ENCODE measurements around the gene ZCCHC2.

Gene ZCCHC2

DNA sequence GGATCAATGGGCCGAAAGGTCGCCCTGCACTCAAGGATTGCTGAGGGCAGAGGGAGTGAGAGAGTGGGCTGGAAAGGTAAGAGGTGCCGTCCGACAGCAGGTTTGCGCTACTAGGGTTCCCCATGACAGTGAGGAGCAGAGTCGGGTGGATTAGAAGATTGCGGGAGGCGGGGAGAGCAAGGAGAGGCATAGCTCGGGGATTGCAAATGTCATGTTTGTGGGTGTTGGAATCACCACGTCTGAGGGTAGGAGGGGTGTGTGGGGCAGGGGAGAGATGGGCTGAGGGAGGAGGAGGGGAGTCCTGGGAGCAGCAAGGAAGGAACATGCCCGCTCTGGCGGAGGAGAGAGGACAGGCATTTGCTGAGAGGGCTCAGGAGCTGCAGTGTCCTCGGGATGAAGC lies 81.2 kb downstream of the ZCCHC2 start:
- Histone ChIP-seq H3K36me3 (ENCODE audit: control insufficient read depth, insufficient read depth, low read length) (no peaks in the 10 kb centered on the region), H3K27me3 (replicated peaks; ENCODE audit: control insufficient read depth, insufficient read depth, low read length, poor library complexity, severe bottlenecking) (peaks cover 10% of the 10 kb centered on the region), H3K4me3 (ENCODE audit: insufficient read depth, low read depth, low read length, poor library complexity, severe bottlenecking) (no peak overlapping the region), H3K9me3 (ENCODE audit: control insufficient read depth, low read length) (no peaks in the 10 kb centered on the region), H3K27ac (ENCODE audit: insufficient read depth, low read length, poor library complexity, severe bottlenecking) (no peak overlapping the region), H3K4me1 (ENCODE audit: control insufficient read depth, insufficient read depth, low read length, poor library complexity, severe bottlenecking) (no peaks in the 10 kb centered on the region)
- DNase-seq = no peak

DNA sequence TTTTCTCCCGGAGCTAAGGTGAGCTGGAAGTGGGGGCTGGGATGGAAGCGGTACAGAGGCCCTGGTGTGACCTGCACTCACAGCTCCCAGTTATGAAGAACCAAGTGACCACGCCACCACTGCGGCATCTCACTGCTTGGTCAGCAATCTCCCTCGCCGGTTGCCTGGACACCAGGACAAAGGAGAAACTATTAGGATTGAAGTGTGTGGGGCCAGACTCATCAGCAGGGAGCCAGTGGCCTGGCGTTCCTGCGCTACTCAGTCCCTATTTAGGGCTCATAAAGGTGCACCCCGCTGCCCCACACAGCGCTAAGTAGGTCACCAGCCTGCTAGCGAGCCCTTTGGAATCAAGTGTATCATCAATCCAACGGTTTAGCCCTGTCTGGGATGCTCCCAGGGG lies 82.9 kb downstream of the ZCCHC2 start:
- Histone ChIP-seq H3K9me3 (ENCODE audit: control insufficient read depth, low read length) (no peaks in the 10 kb centered on the region), H3K27ac (ENCODE audit: insufficient read depth, low read length, poor library complexity, severe bottlenecking) (no peak overlapping the region), H3K4me1 (ENCODE audit: control insufficient read depth, insufficient read depth, low read length, poor library complexity, severe bottlenecking) (no peaks in the 10 kb centered on the region), H3K27me3 (replicated peaks; ENCODE audit: control insufficient read depth, insufficient read depth, low read length, poor library complexity, severe bottlenecking) (peaks cover 6% of the 10 kb centered on the region), H3K4me3 (ENCODE audit: insufficient read depth, low read depth, low read length, poor library complexity, severe bottlenecking) (no peak overlapping the region), H3K36me3 (ENCODE audit: control insufficient read depth, insufficient read depth, low read length) (no peaks in the 10 kb centered on the region)
- DNase-seq = no peak

DNA sequence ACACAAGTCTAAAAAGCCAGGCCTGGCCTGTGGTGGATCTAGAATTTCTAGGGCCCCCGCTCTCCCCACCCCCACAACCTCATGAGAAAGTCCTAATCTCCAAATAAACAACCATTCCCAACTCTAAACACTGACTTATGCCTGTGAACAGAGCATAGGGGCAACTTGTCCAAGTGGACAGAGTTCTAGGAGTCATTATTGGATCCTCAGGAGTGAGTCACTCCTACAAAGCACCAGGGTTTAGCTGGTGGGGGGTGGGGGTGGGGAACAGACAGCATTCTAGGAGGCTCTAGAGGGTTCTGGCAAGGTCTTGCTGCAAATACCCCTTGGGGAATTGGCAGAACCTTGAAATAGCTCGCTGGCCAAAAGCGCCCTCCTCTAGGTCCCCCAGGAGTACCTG lies 83.3 kb downstream of the ZCCHC2 start:
- H3K9me3 ChIP-seq (ENCODE audit: control insufficient read depth, low read length) = no peaks in the 10 kb centered on the region
- no peaks in the 10 kb centered on the region for H3K4me1 ChIP-seq (ENCODE audit: control insufficient read depth, insufficient read depth, low read length, poor library complexity, severe bottlenecking)
- H3K36me3 ChIP-seq (ENCODE audit: control insufficient read depth, insufficient read depth, low read length) = no peaks in the 10 kb centered on the region
- no peak for DNase-seq
- no peak overlapping the region for H3K27ac ChIP-seq (ENCODE audit: insufficient read depth, low read length, poor library complexity, severe bottlenecking)
- no peak overlapping the region for H3K4me3 ChIP-seq (ENCODE audit: insufficient read depth, low read depth, low read length, poor library complexity, severe bottlenecking)
- H3K27me3 ChIP-seq (replicated peaks; ENCODE audit: control insufficient read depth, insufficient read depth, low read length, poor library complexity, severe bottlenecking) = peaks cover 3% of the 10 kb centered on the region

DNA sequence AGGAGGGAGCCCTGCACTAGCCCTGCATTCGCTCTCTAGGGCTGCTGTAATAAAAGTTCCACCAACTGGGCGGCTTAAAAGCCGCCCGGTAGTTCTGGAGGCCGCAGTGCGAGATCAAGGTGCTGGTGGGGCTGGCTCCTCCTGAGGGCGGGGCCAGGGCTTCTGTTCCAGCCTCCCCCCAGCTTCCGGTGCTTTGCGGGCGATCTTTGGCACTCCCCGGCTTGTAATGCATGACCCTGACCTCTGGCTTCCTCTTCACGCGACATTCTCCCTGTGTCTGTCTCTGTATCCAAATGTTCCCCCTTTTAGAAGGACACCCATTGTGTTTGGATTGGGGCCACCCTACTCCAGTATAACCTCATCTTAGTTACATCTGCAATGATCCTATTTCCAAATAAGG lies 84.5 kb downstream of the ZCCHC2 start:
- Histone ChIP-seq H3K27ac (ENCODE audit: insufficient read depth, low read length, poor library complexity, severe bottlenecking) (no peak overlapping the region), H3K27me3 (replicated peaks; ENCODE audit: control insufficient read depth, insufficient read depth, low read length, poor library complexity, severe bottlenecking) (no peaks in the 10 kb centered on the region), H3K36me3 (ENCODE audit: control insufficient read depth, insufficient read depth, low read length) (no peaks in the 10 kb centered on the region), H3K4me1 (ENCODE audit: control insufficient read depth, insufficient read depth, low read length, poor library complexity, severe bottlenecking) (no peaks in the 10 kb centered on the region), H3K9me3 (ENCODE audit: control insufficient read depth, low read length) (no peaks in the 10 kb centered on the region), H3K4me3 (ENCODE audit: insufficient read depth, low read depth, low read length, poor library complexity, severe bottlenecking) (no peak overlapping the region)
- DNase-seq = no peak

DNA sequence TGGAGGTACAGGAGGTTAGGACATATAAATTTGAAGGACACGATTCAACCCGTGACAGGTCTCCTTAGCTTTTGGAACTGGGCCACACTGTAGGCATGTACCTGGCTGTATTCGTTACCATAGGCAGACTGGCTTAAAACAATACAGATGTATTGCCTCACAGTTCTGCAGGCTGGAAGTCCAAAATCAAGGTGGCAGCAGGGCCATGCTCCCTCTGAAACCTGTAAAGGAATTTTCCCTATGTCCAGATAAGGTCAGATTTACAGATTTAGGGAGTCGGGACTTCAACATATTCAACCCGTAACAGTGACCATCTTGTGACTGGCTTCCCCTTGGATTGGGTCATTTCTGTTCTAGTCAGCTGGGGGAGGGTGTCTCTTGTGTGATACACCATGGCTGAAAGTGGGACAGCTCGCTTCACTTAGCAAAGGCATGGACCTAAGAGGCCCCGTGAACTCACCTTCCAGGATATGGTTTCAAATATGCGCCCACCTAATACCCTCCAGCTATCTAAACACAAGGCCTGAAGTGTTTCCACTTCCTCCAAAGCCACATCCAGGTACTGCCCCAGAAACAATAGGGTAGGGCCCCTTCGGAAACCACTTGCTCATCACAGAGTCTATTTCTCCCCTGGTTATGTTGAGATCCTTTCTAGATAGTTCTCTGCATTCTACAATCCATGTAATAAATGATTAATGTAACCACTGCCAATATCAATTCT lies 85.0 kb downstream of the ZCCHC2 start:
- H3K9me3 ChIP-seq (ENCODE audit: control insufficient read depth, low read length) = no peaks in the 10 kb centered on the region
- no peak overlapping the region for H3K4me3 ChIP-seq (ENCODE audit: insufficient read depth, low read depth, low read length, poor library complexity, severe bottlenecking)
- no peaks in the 10 kb centered on the region for H3K36me3 ChIP-seq (ENCODE audit: control insufficient read depth, insufficient read depth, low read length)
- no peaks in the 10 kb centered on the region for H3K4me1 ChIP-seq (ENCODE audit: control insufficient read depth, insufficient read depth, low read length, poor library complexity, severe bottlenecking)
- no peak overlapping the region for H3K27ac ChIP-seq (ENCODE audit: insufficient read depth, low read length, poor library complexity, severe bottlenecking)
- H3K27me3 ChIP-seq (replicated peaks; ENCODE audit: control insufficient read depth, insufficient read depth, low read length, poor library complexity, severe bottlenecking) = no peaks in the 10 kb centered on the region
- DNase-seq = no peak

DNA sequence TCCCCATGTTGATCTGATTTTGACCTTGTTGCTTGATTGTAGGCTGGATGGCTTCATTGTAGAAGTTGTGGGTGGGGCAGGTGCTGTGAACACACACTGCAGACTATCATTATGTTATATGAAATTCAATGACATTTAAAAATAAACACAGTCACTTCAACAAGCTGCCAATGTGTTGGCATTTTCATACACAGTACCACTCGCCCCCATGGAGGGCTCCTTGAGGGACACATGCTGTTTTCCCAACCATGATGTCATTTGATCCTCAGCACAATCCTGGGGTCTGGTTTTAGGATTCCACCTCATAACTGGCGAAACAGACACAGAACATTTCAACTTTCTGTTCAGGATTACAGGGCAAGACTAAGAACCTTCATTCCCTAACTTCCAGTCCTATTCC lies 86.9 kb downstream of the ZCCHC2 start:
- Histone ChIP-seq H3K4me3 (ENCODE audit: insufficient read depth, low read depth, low read length, poor library complexity, severe bottlenecking) (no peak overlapping the region), H3K36me3 (ENCODE audit: control insufficient read depth, insufficient read depth, low read length) (no peaks in the 10 kb centered on the region), H3K27ac (ENCODE audit: insufficient read depth, low read length, poor library complexity, severe bottlenecking) (no peak overlapping the region), H3K27me3 (replicated peaks; ENCODE audit: control insufficient read depth, insufficient read depth, low read length, poor library complexity, severe bottlenecking) (no peaks in the 10 kb centered on the region), H3K4me1 (ENCODE audit: control insufficient read depth, insufficient read depth, low read length, poor library complexity, severe bottlenecking) (no peaks in the 10 kb centered on the region), H3K9me3 (ENCODE audit: control insufficient read depth, low read length) (no peaks in the 10 kb centered on the region)
- DNase-seq = no peak

DNA sequence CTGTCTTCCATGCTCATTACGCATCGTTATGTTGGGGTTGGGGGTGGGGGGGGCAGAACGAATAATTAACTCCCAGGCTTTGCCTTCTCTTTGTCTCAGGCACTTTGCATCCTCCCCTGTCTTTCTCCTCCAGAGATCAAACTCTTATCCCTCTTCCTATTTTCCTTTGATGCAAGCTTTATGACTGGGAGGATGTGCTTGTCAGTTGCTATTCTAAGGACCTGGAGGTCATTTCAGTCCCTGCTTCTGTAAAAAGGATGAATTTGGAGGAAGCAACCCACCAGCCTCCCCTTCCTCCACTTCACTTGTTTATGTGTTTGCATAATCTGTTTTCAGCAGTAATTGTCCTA lies 87.5 kb downstream of the ZCCHC2 start:
- Histone ChIP-seq H3K4me1 (ENCODE audit: control insufficient read depth, insufficient read depth, low read length, poor library complexity, severe bottlenecking) (no peaks in the 10 kb centered on the region), H3K4me3 (ENCODE audit: insufficient read depth, low read depth, low read length, poor library complexity, severe bottlenecking) (no peak overlapping the region), H3K27me3 (replicated peaks; ENCODE audit: control insufficient read depth, insufficient read depth, low read length, poor library complexity, severe bottlenecking) (no peaks in the 10 kb centered on the region), H3K27ac (ENCODE audit: insufficient read depth, low read length, poor library complexity, severe bottlenecking) (no peak overlapping the region), H3K9me3 (ENCODE audit: control insufficient read depth, low read length) (no peaks in the 10 kb centered on the region), H3K36me3 (ENCODE audit: control insufficient read depth, insufficient read depth, low read length) (no peaks in the 10 kb centered on the region)
- DNase-seq = no peak

DNA sequence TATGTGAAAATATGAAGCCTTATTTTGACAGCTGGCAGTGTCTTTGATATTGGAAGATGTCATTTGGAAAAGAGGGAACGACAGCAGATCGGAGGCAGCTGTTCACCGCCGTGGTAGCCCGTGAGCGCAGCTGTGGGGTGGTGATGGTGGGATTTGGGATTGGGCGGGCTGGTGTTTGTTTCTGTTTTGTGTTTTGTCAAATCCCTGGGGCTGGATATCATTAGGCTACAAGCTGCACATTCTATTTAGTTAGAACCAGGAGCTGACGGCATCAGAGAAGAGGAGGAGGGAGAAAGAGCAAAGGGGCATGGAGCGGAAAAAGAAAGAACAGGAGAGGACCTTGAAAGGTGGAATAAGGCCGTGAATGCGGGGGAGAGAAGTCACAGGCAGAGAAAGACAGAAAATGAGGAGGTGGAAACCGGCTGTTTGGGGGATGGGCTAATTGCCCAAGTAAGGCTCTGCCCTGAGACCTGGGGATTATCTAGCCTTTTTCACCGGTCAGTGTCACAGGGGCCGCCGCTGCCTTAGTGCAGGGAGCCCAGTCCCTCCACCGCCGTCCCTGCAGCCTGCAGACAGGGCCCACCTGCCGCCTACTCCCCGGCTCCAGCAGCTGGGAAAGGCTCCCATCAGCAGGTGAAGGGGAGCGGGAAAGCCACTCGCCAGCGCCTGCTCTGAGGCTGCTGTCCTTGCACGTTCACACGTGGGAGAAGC lies 88.0 kb downstream of the ZCCHC2 start:
- no peak for DNase-seq
- Histone ChIP-seq H3K4me1 (ENCODE audit: control insufficient read depth, insufficient read depth, low read length, poor library complexity, severe bottlenecking) (no peaks in the 10 kb centered on the region), H3K36me3 (ENCODE audit: control insufficient read depth, insufficient read depth, low read length) (no peaks in the 10 kb centered on the region), H3K4me3 (ENCODE audit: insufficient read depth, low read depth, low read length, poor library complexity, severe bottlenecking) (no peak overlapping the region), H3K27me3 (replicated peaks; ENCODE audit: control insufficient read depth, insufficient read depth, low read length, poor library complexity, severe bottlenecking) (no peaks in the 10 kb centered on the region), H3K9me3 (ENCODE audit: control insufficient read depth, low read length) (no peaks in the 10 kb centered on the region), H3K27ac (ENCODE audit: insufficient read depth, low read length, poor library complexity, severe bottlenecking) (no peak overlapping the region)

DNA sequence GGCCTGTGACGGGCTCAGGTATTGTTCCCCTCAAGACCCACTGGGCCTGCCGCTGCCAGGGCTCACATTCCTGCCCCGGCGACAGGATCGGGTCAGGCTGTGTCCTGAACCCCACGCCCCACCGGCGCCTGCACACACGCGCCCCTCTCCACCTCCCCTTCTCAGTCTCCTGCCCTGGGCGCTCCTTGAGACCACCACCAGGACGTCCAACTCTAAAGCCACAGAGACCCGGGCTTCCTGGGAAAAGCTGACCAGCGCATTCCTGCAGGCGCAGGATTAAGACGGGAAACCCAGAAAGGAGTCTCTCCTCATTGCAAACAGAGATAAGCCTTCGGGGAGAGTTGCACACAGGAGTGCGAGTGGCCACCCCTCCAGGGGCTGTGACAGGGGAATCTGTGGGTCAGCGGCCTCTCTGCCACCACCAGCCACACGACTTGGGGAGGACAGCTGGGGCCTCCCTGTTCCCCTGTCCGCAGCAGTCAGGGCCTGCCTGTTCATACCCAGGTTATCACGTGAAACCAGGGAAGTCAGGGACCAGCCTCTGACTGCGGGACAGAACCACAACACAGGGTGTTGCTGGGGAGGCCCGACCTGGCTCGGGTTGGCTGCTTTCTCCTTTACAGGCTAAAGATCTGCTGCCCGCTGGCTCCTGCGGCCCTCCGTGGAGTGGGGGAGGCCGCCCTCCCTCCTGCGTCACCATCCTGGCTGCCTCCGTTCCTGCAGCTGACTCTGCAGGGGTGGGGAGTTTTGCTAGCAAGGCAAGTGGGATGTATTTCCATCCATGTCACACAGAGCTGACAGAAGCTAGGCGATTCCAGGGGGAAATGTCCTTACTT lies 88.8 kb downstream of the ZCCHC2 start:
- peaks cover 3% of the 10 kb centered on the region for H3K27me3 ChIP-seq (replicated peaks; ENCODE audit: control insufficient read depth, insufficient read depth, low read length, poor library complexity, severe bottlenecking)
- no peak overlapping the region for H3K27ac ChIP-seq (ENCODE audit: insufficient read depth, low read length, poor library complexity, severe bottlenecking)
- DNase-seq = no peak
- no peaks in the 10 kb centered on the region for H3K36me3 ChIP-seq (ENCODE audit: control insufficient read depth, insufficient read depth, low read length)
- no peaks in the 10 kb centered on the region for H3K4me1 ChIP-seq (ENCODE audit: control insufficient read depth, insufficient read depth, low read length, poor library complexity, severe bottlenecking)
- H3K9me3 ChIP-seq (ENCODE audit: control insufficient read depth, low read length) = no peaks in the 10 kb centered on the region
- H3K4me3 ChIP-seq (ENCODE audit: insufficient read depth, low read depth, low read length, poor library complexity, severe bottlenecking) = no peak overlapping the region

DNA sequence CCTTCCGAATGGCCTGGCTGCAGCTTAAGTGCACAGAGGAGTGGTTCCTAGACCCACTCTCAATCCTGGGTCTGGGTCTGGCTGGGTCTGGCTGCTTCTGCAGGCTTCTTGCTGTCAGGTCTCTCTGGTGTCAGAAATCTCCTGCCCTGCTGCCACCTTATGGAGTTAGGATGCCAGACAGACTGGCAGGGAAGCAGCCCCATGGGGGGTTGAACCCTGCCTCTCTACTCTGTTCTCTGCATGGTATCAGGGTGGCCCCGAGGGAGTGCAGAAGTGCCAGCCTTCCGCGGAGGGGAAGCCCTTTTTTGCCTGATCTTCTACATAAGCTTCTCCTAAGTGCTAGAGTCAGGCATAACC lies 89.4 kb downstream of the ZCCHC2 start:
- Histone ChIP-seq H3K4me1 (ENCODE audit: control insufficient read depth, insufficient read depth, low read length, poor library complexity, severe bottlenecking) (no peaks in the 10 kb centered on the region), H3K4me3 (ENCODE audit: insufficient read depth, low read depth, low read length, poor library complexity, severe bottlenecking) (no peak overlapping the region), H3K9me3 (ENCODE audit: control insufficient read depth, low read length) (no peaks in the 10 kb centered on the region), H3K36me3 (ENCODE audit: control insufficient read depth, insufficient read depth, low read length) (no peaks in the 10 kb centered on the region), H3K27ac (ENCODE audit: insufficient read depth, low read length, poor library complexity, severe bottlenecking) (no peak overlapping the region), H3K27me3 (replicated peaks; ENCODE audit: control insufficient read depth, insufficient read depth, low read length, poor library complexity, severe bottlenecking) (peaks cover 3% of the 10 kb centered on the region)
- DNase-seq = no peak

All from effector memory CD4-positive, alpha-beta T cell (primary cell).